ENCODE measurements around the gene KPNB1.
A peak's percentile ranks its signal among the peaks of the same experiment; 100 is the strongest.

The KPNB1 gene

GRCh38 chr17:47636273-47637030 is 13.3 kb upstream of the KPNB1 start:
- no peak for DNase-seq (ENCODE audit: low spot score)

GRCh38 chr17:47638903-47639302 is 10.8 kb upstream of the KPNB1 start:
- no peak for DNase-seq (ENCODE audit: low spot score)

- DNase-seq (ENCODE audit: low spot score): no peak
Observed at GRCh38 chr17:47640076-47640475, 9.6 kb upstream of the KPNB1 start.

GRCh38 chr17:47641202-47641601 is 8.5 kb upstream of the KPNB1 start:
- DNase-seq (ENCODE audit: low spot score): no peak

GRCh38 chr17:47643116-47643515 is 6.6 kb upstream of the KPNB1 start:
- no peak for DNase-seq (ENCODE audit: low spot score)

- no peak for DNase-seq (ENCODE audit: low spot score)
Observed at GRCh38 chr17:47644324-47644723, 5.4 kb upstream of the KPNB1 start.

- DNase-seq (ENCODE audit: low spot score): no peak
Observed at GRCh38 chr17:47649972-47650524, 329 bp downstream of the KPNB1 start.

- peak; percentile 97 for DNase-seq (ENCODE audit: low spot score)
Observed at GRCh38 chr17:47650525-47651522, 1.1 kb downstream of the KPNB1 start.

- DNase-seq (ENCODE audit: low spot score): no peak
Observed at GRCh38 chr17:47651704-47652103, 2.0 kb downstream of the KPNB1 start.

GRCh38 chr17:47652570-47652969 is 2.9 kb downstream of the KPNB1 start:
- no peak for DNase-seq (ENCODE audit: low spot score)

GRCh38 chr17:47653442-47653841 is 3.7 kb downstream of the KPNB1 start:
- no peak for DNase-seq (ENCODE audit: low spot score)

GRCh38 chr17:47654991-47655390 is 5.3 kb downstream of the KPNB1 start:
- DNase-seq (ENCODE audit: low spot score): no peak

- DNase-seq (ENCODE audit: low spot score): no peak
Observed at GRCh38 chr17:47660064-47660492, 10.4 kb downstream of the KPNB1 start.

GRCh38 chr17:47663912-47664623 is 14.3 kb downstream of the KPNB1 start:
- peak; percentile 65 for DNase-seq (ENCODE audit: low spot score)

GRCh38 chr17:47664624-47664941 is 14.9 kb downstream of the KPNB1 start:
- no peak for DNase-seq (ENCODE audit: low spot score)

GRCh38 chr17:47665655-47666054 is 15.9 kb downstream of the KPNB1 start:
- DNase-seq (ENCODE audit: low spot score): peak; percentile 22

GRCh38 chr17:47669081-47669480 is 19.4 kb downstream of the KPNB1 start:
- DNase-seq (ENCODE audit: low spot score): no peak

- DNase-seq (ENCODE audit: low spot score): no peak
Observed at GRCh38 chr17:47670064-47670463, 20.3 kb downstream of the KPNB1 start.

- DNase-seq (ENCODE audit: low spot score): no peak
Observed at GRCh38 chr17:47674499-47674898, 24.8 kb downstream of the KPNB1 start.

- no peak for DNase-seq (ENCODE audit: low spot score)
Observed at GRCh38 chr17:47675380-47676198, 25.9 kb downstream of the KPNB1 start.

- no peak for DNase-seq (ENCODE audit: low spot score)
Observed at GRCh38 chr17:47676199-47676472, 26.4 kb downstream of the KPNB1 start.
